Subcutaneous adipose tissue (tissue), 4 donors: Measurements from ENCODE around the gene MYADML2. TPM values are rescaled to one million over a fixed set of nuclear protein-coding genes. Genes with fewer than 3 reads are reported as not detected.

ENCODE experiments used
- CTCF ChIP-seq: fragments of 450-650 bp; IDR thresholded peaks from one replicate; pipeline ENCODE4 v1.5.1; 2016; ENCODE audit warnings: low read depth, mild to moderate bottlenecking, control low read depth, antibody characterized with exemption, moderate library complexity
- total RNA-seq, 4 donors: library from RNA; depleted of rRNA; stranded (reverse); fragments of >200 nt; gene quantifications; one replicate each; pipeline ENCODE4 v1.1.0, GENCODE V29; 2016

MYADML2 gene
- total RNA-seq, 4 donors from 2014 or later, result not detected

DNA sequence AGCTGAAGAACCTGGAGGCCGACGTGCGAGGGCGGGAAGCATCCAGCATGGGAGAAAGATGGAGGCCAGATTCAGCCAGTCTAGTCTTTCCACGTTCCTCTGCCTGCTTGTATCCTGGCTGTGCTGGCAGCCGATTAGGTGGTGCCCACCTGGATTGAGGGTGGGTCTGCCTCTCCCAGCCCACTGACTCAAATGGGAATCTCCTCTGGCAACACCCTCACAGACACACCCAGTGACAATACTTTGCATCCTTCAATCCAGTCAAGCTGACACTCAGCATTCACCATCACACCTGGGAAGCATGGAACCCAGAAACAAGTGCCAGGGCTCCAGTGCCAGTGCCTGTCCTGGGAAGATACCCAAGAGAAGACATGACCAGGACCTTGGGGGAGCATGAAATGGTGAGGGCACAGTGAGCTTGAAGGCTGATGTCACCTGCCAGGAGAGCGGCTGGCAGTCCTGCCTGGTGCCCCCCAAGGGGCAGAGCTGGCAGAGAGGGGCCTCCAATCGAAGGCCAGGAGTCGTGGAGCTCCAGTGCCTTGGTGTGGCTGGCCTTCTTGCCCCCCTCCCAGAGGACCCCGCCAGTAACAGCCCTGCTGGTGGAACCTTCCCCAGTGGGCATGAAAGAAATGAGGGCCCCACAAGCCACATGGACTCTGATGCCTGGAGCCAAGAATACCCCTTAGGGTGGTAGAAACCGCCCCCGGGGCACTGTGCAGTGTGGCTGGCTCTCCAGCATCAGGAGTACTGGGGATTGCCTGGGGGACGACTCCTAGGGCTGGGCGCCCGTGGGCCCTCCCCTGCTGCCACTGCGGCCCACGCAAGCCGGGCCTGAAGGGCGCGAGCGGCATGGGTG is 45.6 kb downstream of the MYADML2 start:
- no peak for TF ChIP-seq CTCF

DNA sequence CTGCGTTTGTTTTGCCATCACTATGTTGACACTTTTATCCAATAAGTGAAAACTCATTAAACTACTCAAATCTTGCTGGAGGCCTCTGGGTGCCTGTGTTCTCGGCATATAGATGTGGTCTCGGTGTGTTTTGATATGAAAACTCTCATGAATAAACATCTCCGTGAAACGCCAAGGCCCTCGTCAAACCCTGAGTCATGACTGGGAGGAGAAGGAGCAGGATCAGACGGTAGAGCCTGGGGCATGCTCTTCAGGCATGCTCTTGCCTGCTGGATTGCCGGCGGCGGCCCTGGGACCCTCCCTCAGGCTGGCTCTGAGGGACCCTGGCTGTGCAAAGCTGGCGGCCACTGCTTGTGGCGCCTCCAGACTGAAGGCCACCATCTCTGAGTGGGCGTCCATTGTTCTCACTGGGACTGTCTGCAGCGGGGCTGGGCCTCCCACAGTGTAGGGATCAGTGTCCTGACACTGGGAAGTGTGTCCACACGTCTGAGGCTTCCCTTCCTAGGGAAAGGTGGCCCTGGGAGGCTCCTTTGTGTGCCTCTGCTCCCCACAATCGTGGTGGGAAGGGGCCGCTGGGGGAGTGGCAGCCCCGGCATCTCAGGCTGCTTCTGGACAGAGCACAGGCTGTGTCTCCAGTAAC is 46.7 kb downstream of the MYADML2 start:
- no peak for TF ChIP-seq CTCF

DNA sequence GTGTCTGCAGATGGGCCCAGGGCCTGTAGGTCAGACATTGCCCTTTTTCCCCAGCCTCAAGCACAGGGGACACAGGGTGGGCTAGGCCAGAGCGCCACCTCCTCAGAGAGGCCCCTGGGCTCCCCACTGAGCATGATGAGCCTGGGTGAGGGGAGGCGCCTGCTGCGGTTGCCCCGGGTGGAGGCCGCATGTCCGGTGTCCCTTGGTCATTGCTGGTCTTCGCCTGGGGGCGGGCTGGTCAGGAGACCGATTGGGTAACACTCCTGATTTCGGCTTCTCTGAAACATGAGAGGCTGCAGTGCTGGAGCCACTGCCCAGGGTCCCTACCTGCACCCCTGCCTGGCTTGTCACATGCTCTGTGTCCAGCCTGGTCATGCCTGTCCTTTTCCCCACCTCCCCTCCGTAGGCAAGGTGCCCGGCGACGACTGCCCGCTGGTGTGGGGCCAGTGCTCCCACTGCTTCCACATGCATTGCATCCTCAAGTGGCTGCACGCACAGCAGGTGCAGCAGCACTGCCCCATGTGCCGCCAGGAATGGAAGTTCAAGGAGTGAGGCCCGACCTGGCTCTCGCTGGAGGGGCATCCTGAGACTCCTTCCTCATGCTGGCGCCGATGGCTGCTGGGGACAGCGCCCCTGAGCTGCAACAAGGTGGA is 47.4 kb downstream of the MYADML2 start:
- no peak for TF ChIP-seq CTCF

DNA sequence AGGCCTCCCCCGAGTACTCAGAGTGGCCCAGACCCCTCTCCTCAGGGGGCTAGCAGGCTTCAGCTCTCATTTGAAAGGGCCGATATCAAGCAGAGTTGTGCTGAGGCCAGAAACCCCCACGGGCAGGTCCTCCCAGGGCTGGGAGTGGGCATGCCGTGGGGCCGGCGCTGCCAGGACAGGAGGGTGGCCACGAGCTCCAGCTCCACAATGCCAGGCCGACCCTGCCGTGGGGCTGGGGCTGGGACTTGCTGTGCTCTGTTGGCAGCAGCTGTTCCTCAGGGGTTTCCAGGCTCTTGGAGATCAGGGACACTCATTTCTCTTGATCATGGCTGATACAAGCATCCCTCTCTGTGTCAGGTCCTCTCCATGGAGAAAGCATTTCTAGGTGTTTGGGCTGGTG is 48.1 kb downstream of the MYADML2 start:
- TF ChIP-seq CTCF, result no peak

GRCh38 chr17:81898029-81898866 is 48.8 kb downstream of the MYADML2 start:
- TF ChIP-seq CTCF, result no peak

GRCh38 chr17:81895400-81895799 is 51.6 kb downstream of the MYADML2 start:
- no peak for TF ChIP-seq CTCF
